SIG-M5 (cell line): Measurements from ENCODE around the gene KIAA1217.
"Not testable (repeated sequence)": the region's sequence is repeated elsewhere in the genome, so short reads cannot be mapped to it uniquely, and the experiment has no call there.

ENCODE experiments used
- DNase-seq: peaks from one replicate; lab custom pipeline; 2025; lab: John Stamatoyannopoulos, UW

Gene KIAA1217

GRCh38 chr10:24288581-24288980 is 79.6 kb downstream of the KIAA1217 start:
- DNase-seq, result no peak

DNA sequence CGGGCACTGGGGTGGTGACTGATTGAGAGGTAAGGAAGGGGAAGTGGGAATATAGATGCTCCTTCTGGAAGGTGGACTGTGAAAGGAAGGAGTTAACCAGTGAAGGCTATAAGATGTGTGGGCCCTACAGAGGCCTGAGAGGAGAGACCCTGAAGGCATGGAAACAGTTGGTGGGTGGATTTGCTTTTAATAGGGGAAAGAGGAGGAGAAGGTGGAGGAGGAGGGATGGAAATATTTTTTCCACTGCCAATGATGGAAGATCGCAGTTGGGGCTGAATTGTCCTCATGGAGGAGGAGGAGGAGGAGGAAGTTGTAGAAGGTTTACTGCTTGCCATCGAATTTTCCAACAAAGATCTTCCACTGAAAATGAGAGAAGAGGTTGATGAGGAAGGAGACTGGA is 80.3 kb downstream of the KIAA1217 start:
- DNase-seq, result no peak

DNA sequence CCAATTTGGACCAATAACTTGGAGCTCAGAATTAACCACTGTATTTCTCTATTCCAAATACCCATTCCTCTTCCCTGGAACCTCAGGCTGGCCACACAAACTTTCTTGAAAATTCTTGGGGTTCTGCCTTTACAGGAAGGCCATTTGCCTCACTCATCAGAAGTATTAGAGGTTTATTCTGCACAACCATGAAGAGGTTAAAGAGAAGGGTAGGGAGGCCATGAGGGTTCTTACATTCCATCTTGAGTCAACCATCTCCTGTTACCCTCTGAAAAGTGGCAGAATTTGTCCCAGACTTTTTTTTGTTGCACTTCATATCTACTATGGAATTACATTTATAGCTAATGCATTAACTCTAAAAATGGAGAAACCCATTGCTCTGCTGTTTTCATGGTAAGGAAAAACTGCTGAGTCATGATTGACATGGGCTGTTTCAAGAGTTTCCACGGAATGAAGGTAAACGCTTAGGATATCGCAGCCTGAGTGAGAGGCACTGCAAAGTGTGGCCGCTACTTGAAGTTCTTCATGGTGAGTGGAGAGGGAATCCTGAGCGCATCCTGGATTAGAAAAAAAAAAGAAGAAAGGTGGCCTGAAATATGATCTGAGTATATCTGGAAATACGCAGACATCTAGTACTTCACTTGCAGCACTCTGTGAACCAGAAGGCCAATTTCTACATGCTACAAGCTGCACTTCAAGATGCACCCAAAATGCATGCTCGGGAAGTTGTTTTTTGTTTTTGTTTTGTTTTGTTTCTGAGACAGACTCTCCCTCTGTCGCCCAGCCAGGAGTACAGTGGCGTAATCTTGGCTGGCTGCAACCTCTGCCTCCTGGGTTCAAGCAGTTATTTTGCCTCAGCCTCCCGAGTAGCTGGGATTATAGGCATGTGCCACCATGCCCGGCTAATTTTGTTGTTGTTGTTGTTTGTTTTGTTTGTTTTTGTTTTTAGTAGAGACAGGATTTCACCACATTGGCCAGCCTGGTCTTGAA is 83.7 kb downstream of the KIAA1217 start:
- no peak for DNase-seq

- DNase-seq, result no peak
Observed at GRCh38 chr10:24299578-24300260, 90.8 kb downstream of the KIAA1217 start.

DNA sequence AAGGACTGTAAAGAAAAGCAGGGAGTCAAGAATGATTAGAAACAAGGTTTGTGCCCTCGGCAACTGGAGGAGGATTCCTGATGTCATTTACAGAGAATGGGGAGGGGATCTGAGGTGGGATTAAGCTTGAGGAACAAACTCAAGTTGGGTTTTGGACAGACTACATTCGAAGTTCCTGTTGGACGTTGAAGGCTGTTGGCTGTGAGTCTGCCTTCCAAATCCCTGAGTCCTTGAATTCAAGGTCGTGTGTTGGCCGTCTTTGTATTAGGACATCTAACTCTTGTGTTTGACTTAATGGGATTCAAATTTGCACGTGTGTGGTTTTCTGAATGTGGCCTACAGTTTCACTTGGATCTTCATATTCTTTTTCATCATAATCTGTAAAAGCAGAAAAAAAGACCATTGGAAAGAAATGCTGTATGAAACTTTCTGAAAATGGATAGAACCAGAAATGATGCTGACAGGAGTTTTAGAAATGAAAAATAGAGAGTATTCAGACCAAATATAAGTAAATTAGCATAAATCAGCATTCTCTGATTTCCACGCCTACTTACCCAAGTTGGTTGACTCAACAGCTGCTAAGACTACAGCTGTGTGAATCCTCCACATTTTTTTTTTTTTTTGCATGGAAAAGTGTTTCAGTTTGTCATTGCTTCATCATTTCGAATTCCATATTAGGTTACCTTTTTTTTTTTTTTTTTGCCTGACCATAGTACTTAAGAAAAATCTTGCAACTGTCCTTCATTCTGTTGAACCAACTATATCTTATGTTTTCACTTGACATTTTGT is 94.8 kb downstream of the KIAA1217 start:
- DNase-seq, result no peak

DNA sequence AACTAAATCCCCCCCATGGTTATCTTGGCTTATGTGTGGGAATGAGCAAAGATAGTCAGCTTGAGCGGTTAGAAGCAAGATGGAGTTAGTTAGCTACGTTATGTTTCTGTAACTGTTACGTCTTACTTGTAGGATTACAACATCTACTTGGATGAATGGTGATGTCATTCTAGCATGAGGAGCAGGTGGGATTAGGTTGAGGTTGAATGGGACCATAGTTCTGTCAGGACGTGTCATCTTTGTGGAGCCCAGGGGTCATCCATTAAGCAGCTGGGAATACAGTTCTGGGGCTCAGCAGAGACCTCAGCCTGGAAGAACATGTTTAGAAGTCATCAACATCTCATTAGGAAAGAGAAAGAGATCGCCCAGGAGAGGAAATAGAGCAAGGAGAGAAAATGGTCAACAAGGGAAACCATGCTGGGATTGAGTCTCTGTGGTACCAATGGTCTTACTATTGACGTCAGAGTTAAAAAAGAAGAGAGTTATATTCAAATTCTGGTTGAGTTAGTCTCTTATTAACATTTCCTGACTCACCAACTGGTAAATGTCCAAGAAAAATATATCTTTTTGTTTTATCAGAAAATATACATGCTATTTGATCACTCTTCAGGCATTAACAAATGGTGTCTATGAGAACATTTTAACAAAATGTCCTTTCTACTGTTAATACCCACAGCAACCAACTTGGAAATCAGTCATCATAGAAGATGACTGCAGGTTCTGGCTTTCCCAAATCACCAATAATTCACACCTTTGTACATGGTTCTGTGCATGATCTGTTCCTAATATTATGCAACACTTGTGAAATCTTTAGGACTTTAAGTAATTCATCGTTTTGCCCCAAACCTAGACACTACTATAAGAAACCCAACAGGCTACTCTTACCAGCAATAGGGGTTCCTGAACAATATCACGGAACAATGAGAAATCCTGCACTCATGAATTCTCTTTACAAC is 96.9 kb downstream of the KIAA1217 start:
- no peak for DNase-seq

DNA sequence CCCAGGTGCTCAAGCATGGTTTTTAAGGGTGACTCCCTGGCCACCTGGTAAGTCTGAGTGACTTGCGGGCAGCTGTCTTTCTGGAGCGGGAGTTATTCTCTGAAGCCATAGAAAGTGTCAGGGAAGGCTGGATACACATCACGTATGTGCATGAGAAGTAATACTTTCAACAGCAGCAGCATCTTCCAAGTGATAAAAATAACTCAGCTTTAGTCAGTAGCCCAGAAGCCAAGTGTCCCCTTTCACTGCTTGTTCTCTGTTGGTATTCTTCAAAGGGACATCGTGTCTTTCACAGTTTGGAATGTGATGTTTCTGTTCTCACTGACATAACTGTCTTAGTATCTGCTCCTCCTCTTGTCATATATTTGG is 97.6 kb downstream of the KIAA1217 start:
- DNase-seq, result no peak

- DNase-seq, result no peak
Observed at GRCh38 chr10:24307116-24307515, 98.2 kb downstream of the KIAA1217 start.

- no peak for DNase-seq
Observed at GRCh38 chr10:24307696-24308485, 99.0 kb downstream of the KIAA1217 start.

GRCh38 chr10:24310104-24310503 is 101.2 kb downstream of the KIAA1217 start:
- DNase-seq, result no peak

GRCh38 chr10:24311888-24312287 is 103.0 kb downstream of the KIAA1217 start:
- no peak for DNase-seq

- no peak for DNase-seq
Observed at GRCh38 chr10:24313283-24313682, 104.3 kb downstream of the KIAA1217 start.

- no peak for DNase-seq
Observed at GRCh38 chr10:24315211-24315610, 106.3 kb downstream of the KIAA1217 start.

DNA sequence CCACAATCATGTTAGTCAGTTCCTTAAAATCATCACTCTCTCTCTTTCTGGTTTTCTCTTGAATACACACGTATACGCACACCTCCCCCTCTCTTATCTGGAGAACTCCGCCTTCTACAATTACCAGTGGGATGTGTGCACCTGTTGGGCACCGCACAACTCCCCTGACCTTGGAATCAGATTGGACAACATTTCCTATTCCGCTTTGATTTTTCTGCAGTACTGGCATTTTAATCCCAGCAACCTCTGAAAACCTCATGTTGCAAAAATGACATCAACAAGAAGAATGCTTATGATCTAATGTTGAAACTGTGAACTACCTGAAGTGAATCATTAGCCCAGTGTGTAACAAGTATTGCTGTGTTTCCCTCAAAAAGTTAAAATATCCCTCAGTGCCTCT is 109.6 kb downstream of the KIAA1217 start:
- no peak for DNase-seq

DNA sequence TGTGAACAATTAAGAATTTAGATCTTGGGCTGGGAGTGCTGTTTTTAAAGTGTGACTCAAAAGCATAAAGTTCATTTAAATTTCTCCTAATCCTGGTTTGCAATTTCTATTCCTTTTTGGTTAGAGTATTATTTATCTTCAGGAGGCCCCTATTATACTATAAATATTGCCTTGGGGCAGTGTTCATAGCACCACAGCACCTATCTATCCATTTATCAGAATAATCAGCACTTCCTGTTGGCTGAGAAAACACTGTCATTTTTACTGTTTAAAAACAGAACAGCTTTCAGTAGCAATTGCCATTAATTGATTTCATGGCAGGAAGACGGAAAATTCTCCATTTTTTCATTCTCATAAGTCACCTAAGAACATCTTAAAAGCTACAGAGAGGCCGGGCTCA is 111.4 kb downstream of the KIAA1217 start:
- DNase-seq, result no peak

DNA sequence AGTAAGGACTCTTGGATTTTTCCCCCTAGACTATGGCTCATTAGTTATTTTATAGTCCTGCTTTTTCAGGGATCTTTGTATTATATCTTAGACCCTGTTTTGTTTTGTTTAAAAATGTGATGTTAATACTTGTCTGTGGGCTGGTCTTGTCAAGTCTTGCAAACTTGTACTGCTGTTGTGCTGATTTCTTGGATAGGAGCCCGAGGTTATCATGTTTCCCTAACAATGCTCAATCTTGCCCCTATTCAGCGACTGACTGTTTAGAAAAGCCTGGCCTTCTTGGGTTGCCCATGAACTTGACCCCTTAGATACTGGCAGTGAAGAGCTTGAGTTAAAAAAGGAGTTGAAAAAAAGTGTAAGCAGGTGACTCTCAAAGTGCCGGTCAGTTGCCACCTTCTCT is 115.7 kb downstream of the KIAA1217 start:
- no peak for DNase-seq

DNA sequence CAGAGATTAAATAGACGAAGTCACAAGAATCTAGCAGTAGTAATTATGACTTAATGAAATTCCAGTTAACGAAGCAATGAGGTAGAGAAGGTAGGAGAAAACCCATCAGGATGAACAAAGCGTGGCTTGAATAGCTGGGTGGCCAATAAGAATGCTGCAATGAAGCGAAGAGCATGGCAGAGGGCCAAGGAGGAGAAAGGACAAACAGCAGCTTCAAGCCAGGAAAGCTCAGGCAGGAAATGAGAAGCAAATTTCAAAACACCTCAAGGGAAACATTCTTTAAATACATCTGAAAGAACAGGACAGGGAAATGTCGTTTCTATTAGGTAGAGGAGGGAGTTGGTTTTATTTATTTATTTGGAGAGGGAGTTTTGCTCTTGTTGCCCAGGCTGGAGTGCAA is 122.5 kb downstream of the KIAA1217 start:
- DNase-seq, result no peak

- no peak for DNase-seq
Observed at GRCh38 chr10:24333736-24334135, 124.8 kb downstream of the KIAA1217 start.

GRCh38 chr10:24334279-24334939 is 125.5 kb downstream of the KIAA1217 start:
- no peak for DNase-seq

- DNase-seq, result not testable (repeated sequence)
Observed at GRCh38 chr10:24337723-24338122, 128.8 kb downstream of the KIAA1217 start.
